GM21825 (cell line): ENCODE results near the gene CACNA1B.
"Not testable (repeated sequence)": the region's sequence is repeated elsewhere in the genome, so short reads cannot be mapped to it uniquely, and the experiment has no call there.

Experiments
- ATAC-seq: cut with Tn5 transposase; IDR thresholded peaks from one replicate; pipeline ENCODE4 v1.9.1; 2021; ENCODE audit warnings: mild to moderate bottlenecking, moderate library complexity; ENCODE audit not compliant: unreplicated experiment

The CACNA1B gene

GRCh38 chr9:137885121-137885520 lies 7.5 kb downstream of the CACNA1B start:
- not testable (repeated sequence) for ATAC-seq

GRCh38 chr9:137888621-137889020 lies 11.0 kb downstream of the CACNA1B start:
- not testable (repeated sequence) for ATAC-seq

GRCh38 chr9:137889966-137890365 lies 12.4 kb downstream of the CACNA1B start:
- not testable (repeated sequence) for ATAC-seq

- ATAC-seq: not testable (repeated sequence)
These were observed 13.4 kb downstream of the CACNA1B start for GRCh38 chr9:137890768-137891587.

GRCh38 chr9:137891588-137892423 lies 14.2 kb downstream of the CACNA1B start:
- no peak for ATAC-seq

GRCh38 chr9:137892424-137893191 lies 15.0 kb downstream of the CACNA1B start:
- ATAC-seq: no peak

GRCh38 chr9:137893670-137894069 lies 16.1 kb downstream of the CACNA1B start:
- no peak for ATAC-seq

GRCh38 chr9:137899551-137900360 lies 22.2 kb downstream of the CACNA1B start:
- ATAC-seq: no peak

GRCh38 chr9:137900584-137901310 lies 23.2 kb downstream of the CACNA1B start:
- ATAC-seq: no peak

- ATAC-seq: no peak
These were observed 25.1 kb downstream of the CACNA1B start for GRCh38 chr9:137902646-137903045.

- no peak for ATAC-seq
These were observed 28.2 kb downstream of the CACNA1B start for GRCh38 chr9:137905740-137906139.

- no peak for ATAC-seq
These were observed 30.2 kb downstream of the CACNA1B start for GRCh38 chr9:137907776-137908175.

GRCh38 chr9:137912671-137913070 lies 35.1 kb downstream of the CACNA1B start:
- ATAC-seq: no peak

- ATAC-seq: no peak
These were observed 35.5 kb downstream of the CACNA1B start for GRCh38 chr9:137913132-137913531.

- ATAC-seq: no peak
These were observed 36.5 kb downstream of the CACNA1B start for GRCh38 chr9:137913771-137914767.

- no peak for ATAC-seq
These were observed 39.0 kb downstream of the CACNA1B start for GRCh38 chr9:137916540-137916939.

GRCh38 chr9:137917116-137917515 lies 39.5 kb downstream of the CACNA1B start:
- ATAC-seq: no peak

- no peak for ATAC-seq
These were observed 40.2 kb downstream of the CACNA1B start for GRCh38 chr9:137917795-137918194.
